BJ (cell line): ENCODE measurements around the gene NID2. TPM values are rescaled to one million over a fixed set of nuclear protein-coding genes. Genes with fewer than 3 reads are reported as not detected.

ENCODE experiments used
- CTCF ChIA-PET: fragments of 350-600 bp; formaldehyde crosslinking; extraction: SDS; loops from one replicate; lab custom pipeline; 2021; ENCODE audit warnings: antibody characterized with exemption, inconsistent platforms; lab: Yijun Ruan, JAX
- POLR2A ChIA-PET: fragments of 300-600 bp; sonication (Branson Sonifier 250); formaldehyde crosslinking; extraction: SDS; loops from one replicate; lab custom pipeline; 2021; ENCODE audit warnings: antibody characterized with exemption; lab: Charles Lee
- DNase-seq: peaks from one replicate; pipeline ENCODE4 v3.0.0-alpha.2; 2011; ENCODE audit warnings: low read depth
- H3K27me3 ChIP-seq: 2 replicates; pipeline ENCODE4 v1.6.0; 2011; ENCODE audit warnings: low read length; ENCODE audit not compliant: control insufficient read depth, insufficient read depth
- H3K36me3 ChIP-seq: 2 replicates; pipeline ENCODE4 v1.5.1; 2011; ENCODE audit warnings: low read length; ENCODE audit not compliant: control insufficient read depth, insufficient read depth
- H3K4me3 ChIP-seq: 2 replicates; pipeline ENCODE4 v1.5.1; 2011; ENCODE audit warnings: low read depth, mild to moderate bottlenecking, control low read depth, low read length
- polyA plus RNA-seq: library from polyadenylated mRNA; depleted of rRNA; stranded (reverse); fragments of >200 nt; gene quantifications from 2 replicates; pipeline ENCODE4 v1.2.3, GENCODE V29; 2011
- TF ChIP-seq, protein P1 (sequence below): IDR thresholded peaks from 2 replicates; pipeline ENCODE4 v1.5.1; 2011; ENCODE audit warnings: low read depth, mild to moderate bottlenecking, control low read depth, inconsistent platforms, low read length, moderate library complexity; ENCODE audit not compliant: insufficient read depth

Gene NID2
- polyA plus RNA-seq, 1 experiment: 279 TPM

DNA sequence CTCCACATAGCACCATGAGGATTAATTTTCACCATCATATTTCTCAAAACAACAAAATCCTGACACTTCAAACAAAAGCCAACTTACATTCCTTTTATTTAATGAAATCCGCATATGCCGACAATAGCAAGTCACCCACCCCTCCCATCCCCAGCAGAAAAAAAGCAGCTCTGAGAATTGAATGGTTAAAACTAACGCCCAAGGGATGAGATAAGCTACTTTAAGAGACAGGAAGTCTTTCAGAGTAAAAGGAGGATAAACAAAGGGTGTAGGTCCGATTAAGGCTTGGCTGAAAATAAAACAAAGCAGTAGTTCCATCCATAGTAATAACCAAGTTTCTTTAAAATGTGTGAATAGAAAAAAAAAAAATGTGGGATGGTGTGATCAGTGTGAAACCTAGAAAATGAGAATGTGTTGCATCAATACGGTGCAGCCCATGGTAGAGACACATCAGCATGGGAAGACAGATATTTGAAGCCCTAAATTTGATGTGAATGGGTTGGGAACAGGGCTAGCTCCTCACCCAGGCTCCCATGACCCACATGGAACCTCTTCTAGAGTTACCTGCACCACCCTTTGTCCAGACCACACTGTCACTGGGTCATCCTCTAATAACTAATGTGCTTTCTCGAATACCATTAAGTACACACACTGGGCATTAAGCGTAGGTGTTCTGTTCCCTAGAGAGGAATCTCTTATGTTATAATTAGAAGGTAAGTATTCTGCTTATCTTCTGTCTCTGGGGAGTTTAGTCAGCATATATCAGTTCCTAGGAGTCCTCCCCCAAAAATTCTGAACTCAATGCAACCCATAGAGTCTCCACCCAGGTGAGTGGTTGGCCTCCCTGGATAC lies 47.8 kb downstream of the NID2 start:
- H3K4me3 ChIP-seq: no peak overlapping the region
- no peaks in the 10 kb centered on the region for H3K27me3 ChIP-seq
- ChIA-PET CTCF (interaction anchor here (0.7 to 1.5 kb wide), 5 partner anchors 12 to 111 kb away, joined by 3 to 5 read pairs (median 3); no protein-coding TSS in a partner anchor), POLR2A (interaction anchor here (0.7 kb wide), 1 partner anchor 115 kb away, joined by 3 read pairs; no protein-coding TSS in a partner anchor)
- H3K36me3 ChIP-seq: peaks cover 12% of the 10 kb centered on the region
- DNase-seq: no peak
- TF ChIP-seq, protein P1, sequence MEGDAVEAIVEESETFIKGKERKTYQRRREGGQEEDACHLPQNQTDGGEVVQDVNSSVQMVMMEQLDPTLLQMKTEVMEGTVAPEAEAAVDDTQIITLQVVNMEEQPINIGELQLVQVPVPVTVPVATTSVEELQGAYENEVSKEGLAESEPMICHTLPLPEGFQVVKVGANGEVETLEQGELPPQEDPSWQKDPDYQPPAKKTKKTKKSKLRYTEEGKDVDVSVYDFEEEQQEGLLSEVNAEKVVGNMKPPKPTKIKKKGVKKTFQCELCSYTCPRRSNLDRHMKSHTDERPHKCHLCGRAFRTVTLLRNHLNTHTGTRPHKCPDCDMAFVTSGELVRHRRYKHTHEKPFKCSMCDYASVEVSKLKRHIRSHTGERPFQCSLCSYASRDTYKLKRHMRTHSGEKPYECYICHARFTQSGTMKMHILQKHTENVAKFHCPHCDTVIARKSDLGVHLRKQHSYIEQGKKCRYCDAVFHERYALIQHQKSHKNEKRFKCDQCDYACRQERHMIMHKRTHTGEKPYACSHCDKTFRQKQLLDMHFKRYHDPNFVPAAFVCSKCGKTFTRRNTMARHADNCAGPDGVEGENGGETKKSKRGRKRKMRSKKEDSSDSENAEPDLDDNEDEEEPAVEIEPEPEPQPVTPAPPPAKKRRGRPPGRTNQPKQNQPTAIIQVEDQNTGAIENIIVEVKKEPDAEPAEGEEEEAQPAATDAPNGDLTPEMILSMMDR: no peak

DNA sequence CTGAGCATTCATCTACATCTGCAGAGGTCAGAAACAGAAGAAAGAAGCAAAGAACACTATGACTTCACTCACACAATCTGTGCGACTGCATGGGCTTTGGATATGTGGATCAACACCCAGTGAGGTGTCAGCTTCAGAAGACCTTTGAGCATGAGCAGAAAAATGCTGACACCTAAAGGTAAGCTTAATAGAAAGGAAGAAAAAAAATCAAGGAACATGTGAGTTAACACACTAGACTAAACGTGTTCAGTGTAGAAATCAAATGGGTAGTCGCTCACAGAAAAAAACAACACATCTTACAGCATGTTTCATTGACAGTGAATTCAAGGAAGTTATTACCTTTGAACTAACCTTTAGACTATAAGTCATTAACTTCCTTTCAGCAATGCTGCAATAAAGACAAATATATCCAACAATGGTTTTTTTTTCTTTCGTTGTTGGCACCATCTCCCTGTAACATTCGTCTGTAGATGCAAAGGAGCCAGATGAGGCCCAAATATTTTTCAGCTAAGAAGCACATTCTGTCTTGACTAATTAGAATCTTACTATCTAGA lies 48.6 kb downstream of the NID2 start:
- CTCF ChIA-PET: interaction anchor here (0.7 to 1.3 kb wide), 3 partner anchors 12 to 44 kb away, joined by 3 to 5 read pairs (median 3); no protein-coding TSS in a partner anchor
- TF ChIP-seq, protein P1: no peak
- Histone ChIP-seq H3K27me3 (no peaks in the 10 kb centered on the region), H3K36me3 (peaks cover 11% of the 10 kb centered on the region), H3K4me3 (no peak overlapping the region)
- POLR2A ChIA-PET: interaction anchor here (0.7 kb wide), 1 partner anchor 114 kb away, joined by 3 read pairs; no protein-coding TSS in a partner anchor
- no peak for DNase-seq

DNA sequence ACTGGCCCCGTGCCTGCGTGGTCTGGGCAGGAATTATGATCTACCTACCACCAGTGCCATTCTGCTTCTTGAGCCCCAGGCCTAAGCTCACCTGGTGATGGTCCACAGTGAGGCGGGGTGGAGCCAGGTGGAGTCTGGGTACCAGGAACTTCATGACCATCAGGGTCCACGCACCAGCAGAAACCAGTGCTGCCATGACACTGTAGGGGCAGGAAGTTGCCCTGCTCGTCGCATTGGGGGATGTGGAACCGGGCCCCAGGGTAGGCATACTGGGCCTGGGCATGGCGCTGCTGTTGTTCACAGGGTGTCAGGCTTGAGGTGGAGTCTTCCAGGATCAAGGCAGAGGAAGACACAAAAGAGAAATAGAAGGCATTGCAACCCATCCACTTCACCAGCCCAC lies 49.9 kb downstream of the NID2 start:
- H3K4me3 ChIP-seq: no peak overlapping the region
- TF ChIP-seq, protein P1: no peak
- peaks cover 22% of the 10 kb centered on the region for H3K36me3 ChIP-seq
- DNase-seq: no peak
- ChIA-PET POLR2A (no interaction called here), CTCF (no interaction called here)
- H3K27me3 ChIP-seq: no peaks in the 10 kb centered on the region

DNA sequence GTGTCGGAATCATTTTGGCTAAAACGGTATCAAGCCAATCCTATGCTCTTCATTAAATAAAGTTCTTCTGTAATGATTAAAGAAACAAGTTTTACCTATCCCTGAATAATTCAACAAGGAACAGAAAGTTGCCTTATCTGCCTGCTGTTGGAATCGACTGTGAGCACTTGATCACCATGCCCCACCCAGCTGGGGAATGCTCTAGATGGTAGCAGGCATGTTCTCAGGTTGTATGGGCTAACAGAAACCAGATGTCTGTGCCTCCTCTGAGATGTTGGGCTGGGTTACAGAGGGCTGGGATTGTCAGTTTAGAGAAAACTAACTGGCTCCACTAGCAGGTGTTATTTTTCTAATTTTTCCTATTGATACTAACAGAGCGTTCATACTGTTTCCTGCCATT lies 50.6 kb downstream of the NID2 start:
- ChIA-PET POLR2A (no interaction called here), CTCF (interaction anchor here (0.9 kb wide), 1 partner anchor 25 kb away, joined by 3 read pairs; no protein-coding TSS in a partner anchor)
- Histone ChIP-seq H3K27me3 (no peaks in the 10 kb centered on the region), H3K4me3 (no peak overlapping the region), H3K36me3 (peaks cover 25% of the 10 kb centered on the region)
- no peak for DNase-seq
- TF ChIP-seq, protein P1: no peak
